NCI-H2081 (cell line): ENCODE results near the gene MEPCE.
A peak's percentile ranks its signal among the peaks of the same experiment; 100 is the strongest.
"Not testable (repeated sequence)": the region's sequence is repeated elsewhere in the genome, so short reads cannot be mapped to it uniquely, and the experiment has no call there.

Experiments
- DNase-seq, 2 experiments: peaks; one replicate each; lab custom pipeline; 2025; lab: John Stamatoyannopoulos, UW

The MEPCE gene

DNA sequence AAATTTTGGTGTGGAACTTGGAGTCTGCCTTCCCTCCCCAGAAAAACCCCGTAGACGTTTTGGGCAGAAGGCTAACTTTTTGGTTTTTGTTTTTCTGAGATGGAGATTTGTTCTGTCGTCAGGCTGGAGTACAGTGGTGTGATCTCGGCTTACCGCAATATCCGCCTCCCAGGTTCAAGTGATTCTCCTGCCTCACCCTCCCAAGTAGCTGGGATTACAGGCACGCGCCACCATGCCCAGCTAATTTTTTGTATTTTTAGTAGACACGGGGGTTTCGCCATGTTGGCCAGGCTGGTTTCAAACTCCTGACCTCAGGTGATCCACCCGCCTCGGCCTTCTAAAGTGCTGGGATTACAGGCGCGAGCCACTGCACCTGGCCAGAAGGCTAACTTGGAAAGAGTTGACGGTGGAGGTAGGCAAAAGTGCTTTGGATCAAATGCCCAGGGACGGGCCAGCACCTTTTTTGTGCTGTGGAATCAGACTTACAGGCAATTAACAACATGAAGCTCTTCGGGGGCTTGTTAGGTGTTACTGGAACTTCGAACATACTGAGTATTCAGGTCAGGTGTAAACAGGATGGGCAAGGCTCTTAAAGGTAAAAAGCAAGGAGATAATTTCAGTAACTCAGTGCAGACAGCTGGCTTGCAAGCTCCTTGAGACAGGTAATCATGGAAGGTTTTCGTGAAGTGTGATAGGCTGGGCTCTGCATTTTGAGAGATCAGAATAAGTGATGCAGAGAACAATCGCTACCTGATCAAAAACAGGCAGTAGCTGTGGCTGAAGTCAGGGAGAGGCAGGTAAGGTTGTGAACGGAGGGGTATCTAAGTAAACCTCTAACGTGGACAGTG, 4.9 kb downstream of the MEPCE start:
- DNase-seq: no peak

DNA sequence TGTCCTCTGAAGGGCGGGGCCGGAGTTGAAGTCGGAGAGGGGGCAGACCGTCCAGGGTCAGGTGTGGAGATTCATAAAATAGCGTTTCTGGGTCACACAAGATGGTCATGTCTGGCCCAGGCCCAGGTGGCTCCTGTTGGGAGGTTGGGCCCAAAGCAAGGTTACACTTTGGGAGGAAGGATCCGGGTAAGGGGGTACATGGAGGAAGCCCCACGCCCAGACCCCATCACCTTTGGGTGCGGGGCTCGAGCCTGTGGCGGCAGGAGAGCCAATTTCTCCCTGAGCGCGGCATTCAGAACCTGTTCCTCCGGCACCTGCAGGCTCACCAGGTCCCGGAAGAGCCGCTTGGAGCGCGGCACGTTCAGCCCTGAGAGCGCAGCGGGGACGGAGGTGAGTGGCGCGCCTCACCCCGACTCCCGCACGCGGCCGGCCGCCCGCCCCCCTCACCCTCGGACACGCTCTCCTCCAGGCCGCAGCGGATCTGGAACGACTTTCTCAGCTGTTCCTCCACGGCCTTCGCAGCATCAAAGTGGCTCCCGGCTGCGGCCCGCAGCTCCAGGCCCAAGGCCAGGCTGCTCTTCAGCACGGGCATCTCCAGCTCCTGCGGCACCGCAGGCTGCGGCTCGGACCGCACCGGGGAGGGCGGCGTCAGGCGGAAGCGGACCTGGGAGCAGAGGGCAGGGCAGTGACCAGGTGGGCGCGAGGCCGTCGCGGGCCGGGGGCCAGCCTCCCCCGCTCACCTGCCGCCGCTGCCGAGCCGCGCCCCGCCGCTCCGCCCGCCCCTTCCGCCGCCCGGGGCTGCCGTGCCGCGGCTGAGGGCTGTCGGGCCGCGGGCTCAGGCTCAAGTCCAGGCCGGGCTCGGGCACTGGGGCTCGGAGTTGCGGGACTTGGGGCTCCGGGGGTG, 6.0 kb downstream of the MEPCE start:
- DNase-seq: peak; percentile 14 to 64

GRCh38 chr7:100437150-100438100, 7.8 kb downstream of the MEPCE start:
- DNase-seq: no peak

DNA sequence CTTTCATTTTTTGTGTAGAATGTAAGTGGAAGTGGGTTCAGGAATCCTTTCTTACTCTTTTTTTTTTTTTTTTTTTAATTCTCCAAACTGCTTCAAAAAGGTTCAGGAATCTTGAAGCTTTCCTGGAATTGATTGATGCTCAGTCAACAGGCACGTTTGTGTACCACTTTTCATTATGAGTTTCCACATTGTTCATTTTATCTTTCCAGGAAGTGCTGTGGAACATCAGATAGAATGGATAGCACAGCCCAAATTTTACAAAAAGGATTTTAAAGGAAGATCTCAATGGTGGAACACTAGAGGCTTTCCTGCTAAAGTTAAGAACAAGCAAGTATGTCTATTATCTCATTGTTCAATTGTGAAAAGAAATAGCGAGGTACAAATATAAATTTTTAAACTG, 8.5 kb downstream of the MEPCE start:
- no peak for DNase-seq

GRCh38 chr7:100438731-100439130, 9.1 kb downstream of the MEPCE start:
- DNase-seq: not testable (repeated sequence)

DNA sequence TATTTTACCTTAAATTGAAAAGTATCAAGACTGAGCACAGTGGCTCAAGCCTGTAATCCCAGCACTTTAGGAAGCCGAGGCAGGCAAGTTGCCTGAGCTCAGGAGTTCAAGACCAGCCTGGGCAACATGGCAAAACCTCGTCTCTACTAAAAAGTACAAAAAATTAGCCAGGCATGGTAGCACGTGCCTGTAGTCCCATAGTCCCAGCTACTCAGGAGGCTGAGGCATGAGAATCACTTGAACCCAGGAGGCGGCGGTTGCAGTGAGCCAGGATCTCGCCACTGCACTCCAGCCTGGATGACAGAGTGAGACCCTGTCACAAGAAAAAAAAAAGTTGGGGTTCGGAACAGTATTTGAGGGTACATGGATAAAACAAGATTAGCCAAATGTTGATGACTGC, 9.6 kb downstream of the MEPCE start:
- DNase-seq: not testable (repeated sequence)

DNA sequence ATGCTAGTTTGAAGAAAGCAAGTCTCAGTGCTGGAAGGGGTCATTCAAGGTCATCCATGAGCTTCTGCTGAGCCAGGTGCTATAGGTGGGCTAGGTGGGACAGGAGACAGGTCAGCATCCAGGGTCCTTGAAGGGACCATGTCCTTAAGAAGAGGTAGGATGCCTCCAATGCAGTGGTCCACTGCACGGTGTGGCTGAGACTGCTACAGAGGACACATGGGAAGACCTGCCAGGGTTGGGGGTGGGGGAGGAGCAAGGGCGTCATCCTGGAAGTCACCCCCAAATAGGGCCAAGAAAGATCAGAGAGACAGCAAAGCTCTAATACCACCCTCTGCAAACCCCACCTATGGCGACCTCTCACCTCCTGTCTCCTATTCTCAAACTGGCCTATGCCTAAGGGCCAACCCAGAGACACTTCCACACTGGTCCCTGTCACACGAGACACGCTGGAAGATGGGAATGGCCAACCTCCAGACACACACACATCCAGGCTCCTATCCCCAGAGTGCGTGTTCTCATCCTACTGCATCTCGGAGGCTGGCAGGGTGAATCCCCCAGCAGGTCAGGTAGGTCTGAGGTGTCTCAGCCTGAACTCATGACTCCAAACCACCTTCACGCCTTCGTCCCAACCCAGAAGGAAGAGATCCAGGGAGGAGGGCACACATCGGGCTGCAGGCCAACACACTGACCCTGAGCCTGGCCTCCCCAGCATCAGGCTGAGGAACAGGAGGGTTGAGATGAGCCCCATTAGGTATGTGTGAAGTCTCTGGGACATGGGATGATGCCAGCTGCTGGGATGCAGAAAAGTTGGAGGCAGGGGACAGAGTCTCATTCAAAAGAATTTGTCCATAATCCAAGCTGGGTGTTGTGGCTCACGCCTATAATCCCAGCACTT, 12.3 kb downstream of the MEPCE start:
- DNase-seq: no peak

GRCh38 chr7:100443096-100443840, 13.6 kb downstream of the MEPCE start:
- DNase-seq: no peak

DNA sequence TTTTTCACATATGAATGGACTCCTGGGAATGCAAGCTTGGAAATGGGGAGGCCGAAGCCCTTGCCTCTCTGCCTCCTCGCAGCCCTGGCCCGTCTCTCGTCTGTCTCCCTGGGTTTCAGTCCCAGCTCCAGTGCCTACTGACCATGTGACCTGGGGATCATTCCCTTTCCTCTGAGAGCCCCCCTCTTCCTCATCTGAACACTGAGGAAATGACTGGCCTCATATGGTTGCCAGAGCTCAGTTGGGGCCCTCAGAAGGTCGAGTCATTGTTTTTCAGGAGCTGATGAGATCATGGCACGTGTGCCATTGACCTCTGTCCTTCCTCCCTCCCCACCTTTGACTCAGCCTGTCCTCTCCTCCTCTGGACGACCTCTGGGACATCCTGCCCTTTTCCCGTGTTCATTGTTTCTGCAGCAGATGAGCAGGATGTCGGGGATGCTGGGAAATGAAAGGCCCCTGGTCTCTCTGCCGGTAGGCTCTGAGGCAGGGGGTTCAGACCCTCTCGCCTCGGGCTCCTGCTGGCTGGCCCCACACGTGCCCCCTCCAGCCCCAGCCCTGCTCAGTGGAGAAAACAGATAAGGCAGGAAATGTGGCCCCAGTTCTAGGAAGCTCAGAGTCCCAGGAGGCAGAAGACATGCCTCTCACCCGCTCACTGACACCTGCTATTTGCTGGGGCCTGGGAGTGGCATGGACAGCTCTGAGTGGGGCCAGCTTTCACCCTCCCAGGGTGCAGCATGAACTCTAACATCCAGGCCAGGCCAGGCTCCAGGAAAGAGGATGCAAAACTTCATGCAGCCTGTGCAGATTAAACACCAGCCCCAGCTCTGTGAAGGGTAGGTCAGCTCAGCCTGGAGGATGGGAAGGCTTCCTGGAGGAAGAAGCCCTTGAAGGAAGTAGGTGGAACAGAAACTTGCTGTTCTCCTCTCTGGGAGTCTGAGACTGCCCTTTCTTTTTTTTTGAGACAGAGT, 15.0 kb downstream of the MEPCE start:
- no peak for DNase-seq

DNA sequence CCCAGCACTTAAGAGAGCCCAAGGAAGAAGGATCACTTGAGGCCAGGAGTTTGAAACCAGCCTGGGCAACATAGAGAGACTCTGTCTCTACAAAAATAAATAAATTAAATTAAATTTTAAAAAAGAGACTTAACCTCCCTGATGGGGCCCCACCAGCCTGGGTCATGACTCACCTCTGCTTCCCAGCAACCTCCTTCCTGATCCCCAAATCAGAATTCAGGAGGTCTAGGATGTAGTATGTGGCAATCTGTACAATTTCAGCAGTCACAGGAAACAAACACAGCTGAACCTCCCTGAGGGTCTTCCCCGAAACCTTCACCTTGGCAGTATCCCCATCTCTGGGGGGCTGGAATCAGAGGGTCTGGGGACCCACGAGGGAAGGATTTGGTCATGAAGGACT, 16.4 kb downstream of the MEPCE start:
- DNase-seq: no peak

- DNase-seq: not testable (repeated sequence)
Measured at GRCh38 chr7:100447363-100447762, 17.7 kb downstream of the MEPCE start.

DNA sequence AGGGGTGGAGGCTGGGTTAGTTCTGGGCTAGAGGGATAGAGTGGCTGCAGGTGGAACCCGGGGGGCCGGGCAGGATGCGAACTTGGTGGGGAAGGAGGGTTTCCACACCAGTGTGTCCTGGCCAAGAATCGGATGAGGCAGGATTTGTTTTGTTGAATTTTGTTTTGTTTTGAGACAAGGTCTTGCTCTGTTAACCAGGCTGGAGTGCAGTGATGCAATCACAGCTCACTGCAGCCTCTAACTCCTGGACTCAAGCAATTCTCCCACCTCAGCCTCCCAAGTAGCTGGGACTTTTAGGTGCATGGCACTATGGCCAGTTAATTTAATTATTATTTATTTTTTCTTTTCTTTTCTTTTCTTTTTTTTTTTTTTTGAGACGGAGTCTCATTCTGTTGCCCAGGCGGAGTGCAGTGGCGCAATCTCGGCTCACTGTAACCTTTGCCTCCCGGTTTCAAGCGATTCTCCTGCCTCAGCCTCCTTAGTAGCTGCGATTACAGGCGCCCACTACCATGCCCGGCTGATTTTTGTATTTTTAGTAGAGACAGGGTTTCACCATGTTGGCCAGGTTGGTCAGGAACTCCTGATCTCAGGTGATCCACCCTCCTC, 19.7 kb downstream of the MEPCE start:
- DNase-seq: no peak

- DNase-seq: no peak
Measured at GRCh38 chr7:100452513-100452912, 22.9 kb downstream of the MEPCE start.

DNA sequence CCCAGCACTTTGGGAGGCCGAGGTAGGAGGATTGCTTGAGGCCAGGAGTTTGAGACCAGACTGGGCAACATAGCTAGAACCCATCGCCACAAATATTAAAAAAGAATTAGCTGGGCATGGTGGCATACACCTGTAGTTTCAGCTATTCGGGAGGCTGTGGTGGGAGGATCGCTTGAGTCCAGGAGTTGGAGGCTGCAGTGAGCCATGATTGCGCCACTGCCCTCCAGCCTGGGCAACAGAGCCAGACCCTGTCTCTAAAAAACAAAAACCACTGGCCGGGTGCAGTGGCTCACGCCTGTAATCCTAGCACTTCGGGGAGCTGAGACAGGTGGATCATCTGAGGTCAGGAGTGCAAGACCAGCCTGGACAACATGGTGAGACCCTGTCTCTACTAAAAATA, 24.2 kb downstream of the MEPCE start:
- not testable (repeated sequence) for DNase-seq

DNA sequence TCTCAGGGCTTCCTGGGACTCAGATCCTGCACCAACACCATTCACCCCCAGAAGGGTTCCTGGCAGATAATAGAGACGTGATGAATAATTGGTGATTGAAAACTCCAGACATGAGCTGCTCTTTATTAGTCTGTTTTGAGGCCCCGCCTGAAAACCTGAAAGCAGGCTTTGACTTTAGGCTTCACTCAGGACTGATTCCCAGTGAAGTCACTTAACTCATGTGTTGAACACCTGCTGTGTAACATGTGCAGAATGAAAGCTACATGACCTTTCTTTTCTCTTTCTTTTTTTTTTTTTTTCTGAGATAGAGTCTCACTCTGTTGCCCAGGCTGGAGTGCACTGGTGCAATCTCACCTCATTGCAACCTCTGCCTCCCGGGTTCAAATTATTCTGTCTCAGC, 25.6 kb downstream of the MEPCE start:
- no peak for DNase-seq

DNA sequence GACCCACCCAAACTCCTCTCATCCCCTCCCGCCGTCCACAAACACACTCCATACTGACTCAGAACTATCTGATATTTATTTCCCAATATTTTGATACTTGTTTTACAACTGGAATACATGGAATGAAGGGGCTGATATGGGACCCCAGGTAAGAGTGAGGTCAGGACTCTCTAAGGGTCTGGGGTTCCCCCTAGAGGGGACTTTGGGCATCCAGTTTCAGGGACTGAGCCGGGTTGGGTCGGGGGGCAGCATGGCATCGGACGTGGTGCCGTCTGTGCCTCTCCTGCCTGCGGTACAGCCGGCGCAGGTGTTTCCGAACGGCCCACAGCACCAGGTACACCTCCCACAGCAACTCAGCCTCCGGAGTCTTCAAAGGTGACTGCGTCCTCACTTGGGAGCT, 26.9 kb downstream of the MEPCE start:
- DNase-seq: no peak

GRCh38 chr7:100457033-100457432, 27.4 kb downstream of the MEPCE start:
- DNase-seq: no peak

DNA sequence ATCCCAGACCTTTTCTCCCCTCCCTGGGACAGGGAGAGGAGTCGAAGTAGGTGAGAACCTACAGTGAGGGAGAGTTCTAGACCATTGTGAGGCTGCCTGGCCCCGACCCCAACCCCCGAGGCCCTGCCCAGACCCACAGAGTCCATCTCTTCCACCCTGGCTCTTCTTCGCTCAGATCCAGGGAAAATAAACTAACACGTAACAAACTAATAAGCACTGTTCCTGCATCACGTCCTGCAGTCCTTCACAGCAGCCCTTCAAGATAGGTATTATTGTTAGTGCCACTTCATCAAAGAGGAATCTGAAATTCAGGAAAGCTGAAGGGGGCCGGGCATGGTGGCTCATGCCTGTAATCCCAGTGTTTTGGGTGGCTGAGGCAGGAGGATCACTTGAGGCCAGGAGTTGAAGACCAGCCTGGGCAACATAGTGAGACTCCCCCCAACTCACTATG, 34.6 kb downstream of the MEPCE start, which contains the start of gene SPACDR:
SPACDR (minus strand) TSS at position 51 of the 451 bp plus-strand sequence. CDS start 235 bp downstream, outside the sequence.
- DNase-seq: no peak
